Kidney epithelial cell (primary cell): ENCODE results near the gene IQSEC1. TPM values are rescaled to one million over a fixed set of nuclear protein-coding genes. Genes with fewer than 3 reads are reported as not detected.

Experiments
- DNase-seq: peaks from one replicate; pipeline ENCODE4 v3.0.0-alpha.2; 2010; ENCODE audit warnings: low read depth
- H3K27me3 ChIP-seq: 2 replicates; pipeline ENCODE4 v1.6.0; 2011; ENCODE audit warnings: low read length; ENCODE audit not compliant: control insufficient read depth, insufficient read depth
- H3K36me3 ChIP-seq: 2 replicates; pipeline ENCODE4 v1.5.1; 2011; ENCODE audit warnings: low read length; ENCODE audit not compliant: control insufficient read depth, insufficient read depth
- H3K4me3 ChIP-seq: 2 replicates; pipeline ENCODE4 v1.5.1; 2011; ENCODE audit warnings: low read depth, mild to moderate bottlenecking, control low read depth, low read length
- total RNA-seq: library from RNA; depleted of rRNA; stranded (reverse); fragments of >200 nt; gene quantifications from 2 replicates; pipeline ENCODE4 v1.2.3, GENCODE V29; 2015
- TF ChIP-seq, protein P1 (sequence below): IDR thresholded peaks from 2 replicates; pipeline ENCODE4 v1.5.1; 2011; ENCODE audit warnings: mild to moderate bottlenecking, moderate library complexity, low read length, control low read depth, inconsistent platforms; ENCODE audit not compliant: insufficient read depth, poor library complexity, severe bottlenecking

Gene IQSEC1
- total RNA-seq, 1 donor from 2014 or later: 14.9 TPM

- Histone ChIP-seq H3K27me3 (no peaks in the 10 kb centered on the region), H3K4me3 (no peak overlapping the region), H3K36me3 (peaks cover 2% of the 10 kb centered on the region)
- TF ChIP-seq, protein P1, sequence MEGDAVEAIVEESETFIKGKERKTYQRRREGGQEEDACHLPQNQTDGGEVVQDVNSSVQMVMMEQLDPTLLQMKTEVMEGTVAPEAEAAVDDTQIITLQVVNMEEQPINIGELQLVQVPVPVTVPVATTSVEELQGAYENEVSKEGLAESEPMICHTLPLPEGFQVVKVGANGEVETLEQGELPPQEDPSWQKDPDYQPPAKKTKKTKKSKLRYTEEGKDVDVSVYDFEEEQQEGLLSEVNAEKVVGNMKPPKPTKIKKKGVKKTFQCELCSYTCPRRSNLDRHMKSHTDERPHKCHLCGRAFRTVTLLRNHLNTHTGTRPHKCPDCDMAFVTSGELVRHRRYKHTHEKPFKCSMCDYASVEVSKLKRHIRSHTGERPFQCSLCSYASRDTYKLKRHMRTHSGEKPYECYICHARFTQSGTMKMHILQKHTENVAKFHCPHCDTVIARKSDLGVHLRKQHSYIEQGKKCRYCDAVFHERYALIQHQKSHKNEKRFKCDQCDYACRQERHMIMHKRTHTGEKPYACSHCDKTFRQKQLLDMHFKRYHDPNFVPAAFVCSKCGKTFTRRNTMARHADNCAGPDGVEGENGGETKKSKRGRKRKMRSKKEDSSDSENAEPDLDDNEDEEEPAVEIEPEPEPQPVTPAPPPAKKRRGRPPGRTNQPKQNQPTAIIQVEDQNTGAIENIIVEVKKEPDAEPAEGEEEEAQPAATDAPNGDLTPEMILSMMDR: no peak
- DNase-seq: no peak
Observed at GRCh38 chr3:12934431-12934830, 138.8 kb downstream of the IQSEC1 start.

- DNase-seq: no peak
- TF ChIP-seq, protein P1: no peak
- no peak overlapping the region for H3K4me3 ChIP-seq
- H3K36me3 ChIP-seq: peaks cover 2% of the 10 kb centered on the region
- H3K27me3 ChIP-seq: no peaks in the 10 kb centered on the region
Observed at GRCh38 chr3:12933901-12934300, 139.3 kb downstream of the IQSEC1 start.

DNA sequence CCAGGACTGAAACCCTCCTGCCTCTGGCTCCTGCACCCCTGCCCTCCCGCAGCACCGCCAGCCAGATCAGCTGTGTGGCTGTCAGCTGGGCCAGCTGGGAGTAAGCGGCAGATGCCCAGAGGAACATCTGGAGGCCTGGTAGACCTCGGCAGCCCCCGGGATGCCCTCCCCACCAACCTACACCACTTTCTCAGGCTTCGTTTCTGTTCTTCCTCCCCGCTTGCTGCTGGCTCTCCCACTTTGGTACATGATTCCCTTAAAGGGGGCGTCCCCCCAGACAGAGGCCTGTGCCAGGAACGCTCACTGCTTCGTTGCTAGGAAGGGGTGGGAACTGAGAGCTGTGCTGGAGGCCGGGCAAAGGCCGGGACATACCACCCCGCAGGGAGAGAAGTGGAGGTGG lies 140.5 kb downstream of the IQSEC1 start:
- H3K4me3 ChIP-seq: no peak overlapping the region
- no peaks in the 10 kb centered on the region for H3K27me3 ChIP-seq
- no peak for DNase-seq
- H3K36me3 ChIP-seq: peaks cover 2% of the 10 kb centered on the region
- TF ChIP-seq, protein P1: no peak

- no peak overlapping the region for H3K4me3 ChIP-seq
- TF ChIP-seq, protein P1: no peak
- no peaks in the 10 kb centered on the region for H3K27me3 ChIP-seq
- H3K36me3 ChIP-seq: peaks cover 2% of the 10 kb centered on the region
- no peak for DNase-seq
Observed at GRCh38 chr3:12932347-12932746, 140.9 kb downstream of the IQSEC1 start.

DNA sequence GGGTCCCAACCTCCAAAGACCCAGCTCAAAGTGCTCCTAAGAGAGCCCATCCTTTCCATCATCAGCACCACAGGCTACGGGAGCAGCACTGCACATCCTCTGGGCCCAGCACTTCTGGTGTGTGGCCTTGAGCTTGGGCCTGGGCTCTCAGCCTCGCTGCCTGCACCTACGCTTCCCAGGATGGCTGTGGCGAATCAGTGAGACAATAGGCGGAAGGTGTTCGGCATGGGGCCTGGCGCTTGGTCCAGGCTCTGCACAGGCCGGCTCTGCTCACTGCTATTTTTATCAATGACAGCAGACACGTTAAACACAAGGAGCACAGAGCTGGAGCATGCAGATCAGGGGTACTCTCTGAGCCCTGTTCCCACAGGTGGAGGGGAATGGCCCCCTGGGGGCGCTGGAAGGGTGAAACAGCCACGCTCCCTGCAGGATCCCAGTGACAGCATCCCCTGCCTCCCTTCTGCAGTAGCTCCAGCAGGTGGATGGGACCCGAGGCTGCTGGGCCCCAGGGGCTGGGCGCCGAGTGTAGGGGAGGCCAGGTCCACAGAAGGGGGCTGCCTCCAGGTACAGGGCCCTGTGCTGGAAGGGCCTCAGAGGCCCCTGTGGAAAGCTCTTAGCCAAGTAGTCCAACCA lies 141.8 kb downstream of the IQSEC1 start:
- no peak for DNase-seq
- TF ChIP-seq, protein P1: no peak
- Histone ChIP-seq H3K36me3 (peaks cover 2% of the 10 kb centered on the region), H3K27me3 (no peaks in the 10 kb centered on the region), H3K4me3 (no peak overlapping the region)

GRCh38 chr3:12929801-12930200 lies 143.4 kb downstream of the IQSEC1 start:
- Histone ChIP-seq H3K36me3 (peaks cover 2% of the 10 kb centered on the region), H3K4me3 (no peak overlapping the region), H3K27me3 (no peaks in the 10 kb centered on the region)
- DNase-seq: no peak
- TF ChIP-seq, protein P1: no peak
